Measurements from ENCODE around the gene SATB2.

The SATB2 gene

DNA sequence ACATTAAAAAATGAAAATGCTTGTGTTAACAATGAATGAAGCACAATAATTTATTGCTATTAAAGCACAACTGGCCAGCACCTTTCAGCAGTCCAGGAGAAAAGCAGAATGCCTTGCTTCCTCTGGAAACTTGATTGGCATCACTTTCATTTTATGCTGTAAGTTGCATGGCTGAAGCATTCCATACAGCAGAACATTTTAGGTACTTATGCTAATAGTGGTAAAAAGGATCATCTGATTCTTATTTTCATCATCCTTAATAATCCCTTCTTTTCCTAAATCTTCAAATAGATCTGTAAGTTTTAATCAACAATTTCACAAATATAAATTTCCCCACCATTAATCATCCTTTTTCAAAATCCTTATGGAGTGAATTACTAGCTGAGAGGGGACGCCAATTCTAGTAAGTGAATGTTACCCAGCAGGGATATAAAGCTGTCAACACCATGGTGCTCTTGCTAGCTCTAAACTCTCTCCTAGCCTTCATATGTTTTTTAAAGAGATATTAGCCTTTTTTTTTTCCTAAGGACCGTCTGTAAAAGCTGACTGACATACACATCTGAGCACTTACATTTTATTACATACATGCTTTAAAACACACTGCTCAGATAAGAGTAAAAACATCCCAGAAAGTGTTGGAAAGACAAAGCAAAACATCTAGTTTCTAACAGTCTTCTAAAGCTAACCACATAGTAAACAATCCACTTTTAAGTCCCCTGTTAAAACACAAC, 5.3 kb downstream of the SATB2 start:
- no peak for DNase-seq

DNA sequence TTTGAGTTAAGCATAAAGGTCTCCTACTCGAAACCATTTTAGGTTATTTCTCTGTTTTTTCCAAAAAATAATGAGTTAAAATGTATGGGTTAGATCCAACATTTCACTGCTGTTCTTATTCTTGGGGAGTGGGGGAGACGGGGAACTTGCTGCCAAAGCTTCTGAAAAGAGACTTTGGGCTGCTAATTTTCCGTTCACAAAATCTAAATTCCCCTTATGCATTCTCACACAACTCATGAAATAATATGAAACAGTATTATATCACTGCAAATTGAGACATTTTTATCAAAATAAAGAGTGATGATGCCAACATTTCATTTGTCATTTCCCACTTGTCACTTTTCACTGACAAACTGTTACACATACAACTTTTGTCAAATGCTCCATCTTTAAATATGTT, 7.8 kb downstream of the SATB2 start:
- DNase-seq: no peak

- DNase-seq: no peak
Measured at GRCh38 chr2:199449455-199449854, 8.3 kb downstream of the SATB2 start.

- no peak for DNase-seq
Measured at GRCh38 chr2:199446996-199447576, 10.7 kb downstream of the SATB2 start.

DNA sequence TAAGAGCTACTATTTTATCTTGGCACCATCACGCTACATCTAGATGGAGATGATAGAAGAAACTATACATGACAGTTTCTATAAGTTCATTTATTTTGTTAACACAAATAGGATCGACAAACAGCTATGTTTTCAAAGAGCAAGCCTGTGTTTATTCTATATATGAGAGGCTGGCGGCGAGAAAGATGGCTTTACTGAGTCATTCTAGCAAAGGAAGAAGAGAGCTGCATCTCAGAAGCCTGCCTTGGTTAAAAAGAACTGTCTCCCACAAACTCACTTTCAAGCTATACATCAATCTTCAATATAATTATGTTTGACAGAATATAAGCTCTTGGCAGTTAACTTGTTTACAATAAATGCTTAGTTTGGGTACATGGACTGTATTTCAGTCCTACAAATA, 13.0 kb downstream of the SATB2 start:
- no peak for DNase-seq

DNA sequence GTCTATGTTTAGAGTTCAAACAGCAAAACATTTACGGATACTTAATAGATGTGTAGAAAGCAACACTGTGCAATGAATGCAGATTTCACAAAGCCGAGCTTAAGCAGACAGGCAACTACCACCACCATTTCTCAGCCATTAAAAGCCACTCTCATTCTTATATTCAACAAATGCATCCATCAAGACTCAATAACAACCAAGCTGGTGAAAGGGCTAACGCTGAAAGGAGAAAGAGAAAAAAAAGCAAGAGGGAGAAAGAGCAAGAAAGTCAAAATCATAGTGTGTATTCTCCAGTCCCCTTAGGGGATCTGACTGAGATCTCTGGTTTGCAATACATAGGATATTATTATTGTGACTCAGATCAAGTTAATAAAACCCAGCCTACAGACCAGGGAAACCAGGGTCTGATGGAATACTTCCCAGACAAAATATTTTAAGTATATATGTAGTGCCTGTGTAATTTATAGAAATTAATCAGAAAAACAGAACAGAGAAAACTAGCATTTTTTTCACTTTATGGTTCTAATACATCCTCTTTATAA, 14.1 kb downstream of the SATB2 start:
- DNase-seq: no peak

- no peak for DNase-seq
Measured at GRCh38 chr2:199442173-199442572, 15.6 kb downstream of the SATB2 start.

DNA sequence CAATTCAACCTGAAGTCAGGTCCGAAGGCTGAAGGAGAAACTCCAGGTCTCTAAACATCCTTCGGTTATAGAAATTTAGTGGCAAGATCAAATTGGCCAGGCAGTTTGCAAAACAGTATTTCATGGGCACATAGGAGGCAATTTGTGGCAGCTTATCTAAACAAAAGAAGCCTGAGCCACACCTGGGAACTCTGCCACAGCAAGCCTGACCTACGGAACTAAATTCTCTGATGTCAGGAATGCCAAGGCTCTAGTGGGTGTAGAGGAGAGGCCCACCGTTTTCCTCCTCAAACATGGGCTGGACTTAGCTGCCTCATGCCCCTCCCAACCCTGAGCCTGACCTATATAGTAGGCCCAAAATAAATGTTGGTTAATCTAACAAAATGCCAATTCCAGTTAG, 16.0 kb downstream of the SATB2 start:
- DNase-seq: no peak

DNA sequence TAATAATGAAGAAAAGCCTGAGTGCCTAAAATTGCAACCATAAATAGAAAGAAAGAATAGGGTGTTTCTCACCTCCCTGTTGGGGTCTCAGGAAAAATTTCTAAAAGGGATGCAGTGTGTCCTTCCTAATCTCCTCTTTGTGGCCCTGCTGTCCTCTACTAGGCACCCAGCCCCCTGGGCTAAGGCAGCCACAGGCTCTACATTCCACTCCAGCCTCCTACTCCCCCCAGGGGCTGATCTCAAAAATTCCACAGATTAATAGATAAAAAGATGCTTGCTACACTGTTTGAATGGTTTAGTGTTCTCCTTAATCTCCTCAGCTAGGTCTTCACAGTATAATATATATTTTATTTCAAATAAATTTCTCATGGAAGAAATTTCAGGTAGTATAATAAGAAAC, 17.6 kb downstream of the SATB2 start:
- no peak for DNase-seq

DNA sequence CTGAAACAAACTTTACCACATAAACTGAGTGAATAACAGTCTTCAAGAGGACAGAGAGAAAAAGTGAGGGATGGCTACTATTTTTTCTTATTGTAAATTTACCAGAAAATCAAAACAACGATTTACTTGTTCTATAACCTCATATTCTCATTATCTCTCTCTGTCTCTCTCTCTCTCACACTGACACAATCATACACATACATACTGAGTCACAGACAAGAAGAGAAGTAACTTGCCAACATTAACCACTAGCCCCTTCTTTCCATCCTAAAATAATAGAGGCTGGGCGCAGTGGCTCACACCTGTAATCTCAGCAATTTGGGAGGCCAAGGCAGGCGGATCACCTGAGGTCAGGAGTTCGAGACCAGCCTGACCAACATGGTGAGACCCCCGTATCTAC, 18.2 kb downstream of the SATB2 start:
- DNase-seq: no peak

DNA sequence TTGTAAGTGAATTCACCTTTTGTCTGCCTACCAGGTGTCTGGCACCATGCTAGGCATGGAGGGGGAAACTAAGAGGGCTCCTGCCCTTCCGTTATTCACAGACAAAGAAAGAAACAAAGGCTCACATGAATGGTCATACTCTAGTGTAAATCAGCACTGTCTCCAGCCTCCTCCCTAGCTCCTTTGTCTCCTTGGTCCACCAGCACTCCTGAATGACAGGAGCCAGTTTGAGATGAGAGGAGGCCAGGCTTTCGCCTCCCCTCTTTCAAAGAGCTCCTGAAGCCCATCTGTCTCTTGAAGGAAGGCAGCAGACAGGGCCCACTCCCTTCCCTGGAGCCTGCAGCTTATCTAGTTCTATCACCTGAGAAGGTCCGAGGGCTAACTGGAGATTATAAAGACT, 18.7 kb downstream of the SATB2 start:
- no peak for DNase-seq

GRCh38 chr2:199434555-199434954, 23.2 kb downstream of the SATB2 start:
- DNase-seq: no peak

GRCh38 chr2:199433204-199433832, 24.4 kb downstream of the SATB2 start:
- DNase-seq: no peak

DNA sequence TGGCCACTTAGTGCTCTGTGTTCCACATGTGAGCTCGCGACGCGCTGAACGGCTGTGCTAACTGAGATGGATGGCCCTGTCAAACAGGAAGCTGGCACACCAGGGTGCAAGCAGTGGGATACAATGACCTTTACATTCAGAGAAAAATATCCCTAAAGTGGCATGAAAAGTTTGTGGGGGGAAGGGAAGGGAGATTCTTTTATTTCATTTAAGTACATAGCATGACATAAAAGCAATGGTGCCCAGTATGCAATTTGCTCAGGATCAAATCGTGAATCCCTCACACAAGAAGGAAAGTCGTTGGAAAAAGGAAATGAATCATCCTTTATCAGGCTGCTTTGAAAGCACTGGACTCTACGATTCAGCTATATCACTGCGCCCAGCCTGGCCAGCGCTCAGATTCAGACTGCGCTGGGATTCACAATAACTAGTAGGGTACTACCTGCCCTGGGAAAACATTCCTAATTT, 26.0 kb downstream of the SATB2 start:
- no peak for DNase-seq

DNA sequence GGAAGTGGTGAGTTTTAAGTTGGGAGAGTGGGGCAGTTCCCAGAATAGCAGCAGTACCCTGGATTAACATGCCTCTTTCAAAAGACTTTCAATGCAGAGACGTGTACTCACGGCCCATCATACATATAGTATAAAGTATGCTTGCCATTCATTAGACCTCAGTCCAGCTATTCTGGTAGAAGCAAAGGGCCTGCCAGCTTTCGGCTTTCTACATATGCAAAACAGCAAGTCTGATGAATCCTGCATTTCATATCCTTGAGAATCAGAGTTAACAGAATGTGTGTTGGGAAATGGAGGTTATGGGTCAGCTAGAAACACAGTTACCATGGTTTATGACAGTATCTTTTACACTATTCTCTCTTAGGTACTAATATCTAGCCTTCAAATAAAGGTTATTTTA, 27.5 kb downstream of the SATB2 start:
- no peak for DNase-seq

GRCh38 chr2:199428291-199428690, 29.4 kb downstream of the SATB2 start:
- no peak for DNase-seq

DNA sequence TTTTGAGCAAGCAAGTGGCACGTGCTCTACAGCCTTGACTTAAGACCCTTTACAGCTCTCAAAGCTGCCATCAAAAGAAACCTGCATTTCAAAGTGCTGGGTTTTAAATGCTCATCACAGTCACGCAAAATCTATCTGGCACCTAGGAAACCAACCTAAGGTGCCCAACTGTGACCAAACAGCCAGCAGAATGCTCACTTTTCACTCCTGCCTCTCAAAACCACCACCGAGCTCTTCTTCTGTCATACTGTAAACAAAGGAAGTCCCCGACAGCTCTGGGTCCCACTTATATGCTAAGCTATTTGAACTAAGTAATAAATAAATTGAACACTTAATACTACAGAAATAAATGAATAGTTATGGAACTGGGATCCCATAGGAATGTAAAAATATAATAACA, 33.6 kb downstream of the SATB2 start:
- DNase-seq: no peak

DNA sequence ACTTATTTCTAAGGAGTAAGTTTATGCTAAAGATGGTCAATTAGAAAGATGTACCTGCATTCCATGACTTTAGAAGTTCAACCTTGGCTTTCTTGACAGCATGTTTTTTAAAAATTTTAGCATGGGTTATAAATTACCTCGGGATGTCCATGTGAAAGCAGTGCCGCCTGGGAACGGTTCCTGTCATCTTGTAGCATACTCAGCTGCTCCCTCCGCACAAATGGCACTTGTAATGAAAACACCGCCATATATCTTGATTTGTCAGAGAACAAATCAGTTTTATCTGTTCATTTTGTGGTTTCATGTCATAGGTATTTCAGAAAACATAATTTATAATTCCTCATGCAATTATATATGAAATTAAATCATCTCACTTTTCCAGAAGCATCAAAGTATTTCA, 38.3 kb downstream of the SATB2 start:
- no peak for DNase-seq

- DNase-seq: no peak
Measured at GRCh38 chr2:199414465-199414864, 43.3 kb downstream of the SATB2 start.

GRCh38 chr2:199414001-199414400, 43.7 kb downstream of the SATB2 start:
- no peak for DNase-seq

GRCh38 chr2:199409759-199410529, 47.8 kb downstream of the SATB2 start:
- no peak for DNase-seq

- DNase-seq: no peak
Measured at GRCh38 chr2:199407421-199407820, 50.3 kb downstream of the SATB2 start.

DNA sequence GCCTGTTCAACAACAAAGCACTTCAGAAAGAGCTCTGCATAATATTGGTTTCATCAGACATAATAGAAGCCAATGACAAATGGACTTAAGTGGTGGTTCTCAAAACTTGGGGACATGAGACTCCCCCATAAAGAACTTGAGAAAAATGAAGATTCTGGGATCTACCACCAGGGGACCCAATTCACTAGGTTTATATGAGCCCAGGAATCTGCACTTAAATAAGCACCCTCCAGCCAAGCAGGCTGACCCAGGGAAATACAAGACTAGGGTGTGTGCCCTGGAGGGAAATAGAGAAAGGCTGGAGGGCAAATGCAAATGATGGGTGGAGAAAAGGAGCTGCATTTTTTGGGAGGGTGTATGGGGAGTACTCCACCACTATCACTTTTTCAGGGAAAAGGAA, 52.5 kb downstream of the SATB2 start:
- no peak for DNase-seq

All from activated CD4-positive, CD25-positive, alpha-beta regulatory T cell (primary cell).